ENCODE results near the gene ERLEC1.

The ERLEC1 gene

GRCh38 chr2:53826587-53827397 lies 39.9 kb downstream of the ERLEC1 start:
- no peak overlapping the region for H3K4me2 ChIP-seq (ENCODE audit: low read depth, low read length, poor library complexity, severe bottlenecking)
- H3K9ac ChIP-seq (ENCODE audit: low read depth, low read length, poor library complexity, severe bottlenecking): no peak overlapping the region
- no peaks in the 10 kb centered on the region for H4K20me1 ChIP-seq (ENCODE audit: insufficient read depth, low read length, poor library complexity, severe bottlenecking)
- no peak overlapping the region for H2AFZ ChIP-seq (ENCODE audit: low read length)
- no peaks in the 10 kb centered on the region for H3K9me3 ChIP-seq (ENCODE audit: insufficient read depth, low read depth, low read length)
- TF ChIP-seq, protein P1, sequence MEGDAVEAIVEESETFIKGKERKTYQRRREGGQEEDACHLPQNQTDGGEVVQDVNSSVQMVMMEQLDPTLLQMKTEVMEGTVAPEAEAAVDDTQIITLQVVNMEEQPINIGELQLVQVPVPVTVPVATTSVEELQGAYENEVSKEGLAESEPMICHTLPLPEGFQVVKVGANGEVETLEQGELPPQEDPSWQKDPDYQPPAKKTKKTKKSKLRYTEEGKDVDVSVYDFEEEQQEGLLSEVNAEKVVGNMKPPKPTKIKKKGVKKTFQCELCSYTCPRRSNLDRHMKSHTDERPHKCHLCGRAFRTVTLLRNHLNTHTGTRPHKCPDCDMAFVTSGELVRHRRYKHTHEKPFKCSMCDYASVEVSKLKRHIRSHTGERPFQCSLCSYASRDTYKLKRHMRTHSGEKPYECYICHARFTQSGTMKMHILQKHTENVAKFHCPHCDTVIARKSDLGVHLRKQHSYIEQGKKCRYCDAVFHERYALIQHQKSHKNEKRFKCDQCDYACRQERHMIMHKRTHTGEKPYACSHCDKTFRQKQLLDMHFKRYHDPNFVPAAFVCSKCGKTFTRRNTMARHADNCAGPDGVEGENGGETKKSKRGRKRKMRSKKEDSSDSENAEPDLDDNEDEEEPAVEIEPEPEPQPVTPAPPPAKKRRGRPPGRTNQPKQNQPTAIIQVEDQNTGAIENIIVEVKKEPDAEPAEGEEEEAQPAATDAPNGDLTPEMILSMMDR (conservative IDR thresholded peaks at IDR 0.05; ENCODE audit: low read length): no peak
- TF ChIP-seq EZH2phosphoT487 (IDR thresholded peaks at IDR 0.05; ENCODE audit: borderline replicate concordance): no peak
- H3K79me2 ChIP-seq (ENCODE audit: insufficient read depth, low read length): no peaks in the 10 kb centered on the region
- H3F3A ChIP-seq (ENCODE audit: low read depth): no peaks in the 10 kb centered on the region
- no peaks in the 10 kb centered on the region for H3K27me3 ChIP-seq (ENCODE audit: insufficient read depth, low read length, poor library complexity, severe bottlenecking)
- H3K36me3 ChIP-seq (ENCODE audit: insufficient read depth, low read length): no peaks in the 10 kb centered on the region
- H3K9me2 ChIP-seq (replicated peaks; ENCODE audit: low read depth, low read length): no peaks in the 10 kb centered on the region
- no peak overlapping the region for H3K4me3 ChIP-seq (ENCODE audit: low read length, poor library complexity, severe bottlenecking)
- H3K4me1 ChIP-seq (ENCODE audit: insufficient read depth, low read length, poor library complexity, severe bottlenecking): no peaks in the 10 kb centered on the region

DNA sequence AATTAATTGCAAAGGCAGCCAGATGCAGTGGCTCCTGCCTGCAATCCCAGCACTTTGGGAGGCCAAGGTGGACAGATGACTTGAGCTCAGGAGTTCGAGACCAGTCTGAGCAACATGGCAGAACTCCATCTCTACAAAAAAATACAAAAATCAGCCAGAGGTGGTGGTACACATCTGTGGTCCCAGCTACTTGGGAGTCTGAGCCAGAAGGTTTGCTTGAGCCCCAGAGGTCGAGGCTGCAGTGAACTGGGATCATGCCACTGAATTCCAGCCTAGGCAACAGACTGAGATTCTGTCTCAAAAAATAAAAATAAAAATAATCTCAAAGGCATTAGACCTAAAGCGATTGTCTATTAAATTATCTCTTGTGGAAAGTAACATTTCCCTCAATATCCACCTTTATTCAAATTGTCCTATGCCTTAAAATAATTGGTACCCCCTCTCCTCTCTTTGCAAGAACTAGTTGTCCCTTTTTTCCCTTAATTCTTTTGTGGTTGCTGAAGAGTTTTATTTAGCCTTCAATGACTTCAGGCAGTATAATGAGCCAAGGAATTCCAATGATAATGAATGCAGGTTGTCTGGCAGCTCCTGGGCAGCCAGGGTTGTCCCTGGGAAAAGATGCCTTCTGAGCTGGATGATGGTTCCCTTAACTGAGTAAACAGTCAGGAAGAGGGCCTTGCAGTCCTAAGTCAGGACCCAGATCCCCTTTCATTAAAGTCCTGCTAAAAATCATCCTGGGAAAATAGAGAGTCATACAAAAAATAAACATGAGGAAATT lies 40.7 kb downstream of the ERLEC1 start:
- Histone ChIP-seq H3K9me3 (ENCODE audit: insufficient read depth, low read depth, low read length) (no peaks in the 10 kb centered on the region), H3K4me2 (ENCODE audit: low read depth, low read length, poor library complexity, severe bottlenecking) (no peak overlapping the region), H3K9ac (ENCODE audit: low read depth, low read length, poor library complexity, severe bottlenecking) (no peak overlapping the region), H3K4me1 (ENCODE audit: insufficient read depth, low read length, poor library complexity, severe bottlenecking) (no peaks in the 10 kb centered on the region), H3K4me3 (ENCODE audit: low read length, poor library complexity, severe bottlenecking) (no peak overlapping the region), H3F3A (ENCODE audit: low read depth) (no peaks in the 10 kb centered on the region), H4K20me1 (ENCODE audit: insufficient read depth, low read length, poor library complexity, severe bottlenecking) (no peaks in the 10 kb centered on the region), H2AFZ (ENCODE audit: low read length) (no peak overlapping the region), H3K27me3 (ENCODE audit: insufficient read depth, low read length, poor library complexity, severe bottlenecking) (no peaks in the 10 kb centered on the region), H3K79me2 (ENCODE audit: insufficient read depth, low read length) (no peaks in the 10 kb centered on the region), H3K36me3 (ENCODE audit: insufficient read depth, low read length) (no peaks in the 10 kb centered on the region), H3K9me2 (replicated peaks; ENCODE audit: low read depth, low read length) (no peaks in the 10 kb centered on the region)
- TF ChIP-seq EZH2phosphoT487 (IDR thresholded peaks at IDR 0.05; ENCODE audit: borderline replicate concordance): no peak
- TF ChIP-seq, protein P1 (conservative IDR thresholded peaks at IDR 0.05; ENCODE audit: low read length): no peak

GRCh38 chr2:53828331-53828730 lies 41.5 kb downstream of the ERLEC1 start:
- Histone ChIP-seq H4K20me1 (ENCODE audit: insufficient read depth, low read length, poor library complexity, severe bottlenecking) (no peaks in the 10 kb centered on the region), H3K79me2 (ENCODE audit: insufficient read depth, low read length) (no peaks in the 10 kb centered on the region), H3K36me3 (ENCODE audit: insufficient read depth, low read length) (no peaks in the 10 kb centered on the region), H3K9me3 (ENCODE audit: insufficient read depth, low read depth, low read length) (no peaks in the 10 kb centered on the region), H2AFZ (ENCODE audit: low read length) (no peak overlapping the region), H3K4me1 (ENCODE audit: insufficient read depth, low read length, poor library complexity, severe bottlenecking) (no peaks in the 10 kb centered on the region), H3K27me3 (ENCODE audit: insufficient read depth, low read length, poor library complexity, severe bottlenecking) (no peaks in the 10 kb centered on the region), H3F3A (ENCODE audit: low read depth) (no peaks in the 10 kb centered on the region), H3K9me2 (replicated peaks; ENCODE audit: low read depth, low read length) (no peaks in the 10 kb centered on the region), H3K4me3 (ENCODE audit: low read length, poor library complexity, severe bottlenecking) (no peak overlapping the region), H3K4me2 (ENCODE audit: low read depth, low read length, poor library complexity, severe bottlenecking) (no peak overlapping the region), H3K9ac (ENCODE audit: low read depth, low read length, poor library complexity, severe bottlenecking) (no peak overlapping the region)
- TF ChIP-seq, protein P1 (conservative IDR thresholded peaks at IDR 0.05; ENCODE audit: low read length): no peak
- TF ChIP-seq EZH2phosphoT487 (IDR thresholded peaks at IDR 0.05; ENCODE audit: borderline replicate concordance): no peak

All from Loucy (cell line).